Lung (tissue), 16 donors: ENCODE measurements around the gene COX7A2L. TPM values are rescaled to one million over a fixed set of nuclear protein-coding genes. Genes with fewer than 3 reads are reported as not detected.

ENCODE experiments used
- ATAC-seq: fragments of 200-7000 bp; cut with Tn5 transposase; one replicate; pipeline ENCODE4 v1.9.1; 2020; ENCODE audit warnings: moderate number of reproducible peaks; ENCODE audit not compliant: insufficient read depth, low FRiP score
- DNase-seq, 3 donors: peaks; one replicate each; pipeline ENCODE4 v3.0.0-alpha.2; 2013 to 2017
- H3K27ac ChIP-seq, 2 donors: one replicate each; pipeline ENCODE4 v1.5.1; 2013; ENCODE audit warnings: mild to moderate bottlenecking in 2 of 2, moderate library complexity in 2 of 2, control low read depth in 1 of 2, inconsistent platforms in 1 of 2, low read depth in 1 of 2, low read length in 1 of 2
- H3K27me3 ChIP-seq, 3 donors: one replicate each; pipeline ENCODE4 v1.5.1; 2013; ENCODE audit warnings: low read length in 2 of 3; ENCODE audit not compliant: control insufficient read depth in 3 of 3, insufficient read depth in 3 of 3
- H3K36me3 ChIP-seq, 4 donors: one replicate each; pipeline ENCODE4 v1.5.1; 2013; ENCODE audit warnings: low read length in 4 of 4, mild to moderate bottlenecking in 1 of 4, moderate library complexity in 1 of 4; ENCODE audit not compliant: control insufficient read depth in 4 of 4, insufficient read depth in 4 of 4
- H3K4me1 ChIP-seq, 5 donors: one replicate each; pipeline ENCODE4 v1.5.1; 2013; ENCODE audit warnings: low read length in 5 of 5, mild to moderate bottlenecking in 2 of 5, moderate library complexity in 1 of 5; ENCODE audit not compliant: control insufficient read depth in 5 of 5, insufficient read depth in 5 of 5
- H3K4me3 ChIP-seq: one replicate; pipeline ENCODE4 v1.5.1; 2013; ENCODE audit warnings: mild to moderate bottlenecking, control low read depth, moderate library complexity
- H3K9ac ChIP-seq, 2 donors: one replicate each; pipeline ENCODE4 v1.5.1; 2013; ENCODE audit warnings: low read length in 2 of 2, control low read depth in 1 of 2; ENCODE audit not compliant: insufficient read depth in 1 of 2
- H3K9me3 ChIP-seq, 4 donors: one replicate each; pipeline ENCODE4 v1.5.1; 2013; ENCODE audit warnings: low read length in 3 of 4, mild to moderate bottlenecking in 1 of 4, moderate library complexity in 1 of 4; ENCODE audit not compliant: control insufficient read depth in 4 of 4, insufficient read depth in 3 of 4
- CTCF ChIP-seq: IDR thresholded peaks from 2 replicates; pipeline ENCODE4 v1.5.1; 2012; ENCODE audit warnings: mild to moderate bottlenecking; ENCODE audit errors: control extremely low read depth, extremely low read depth
- WGBS, 2 donors: extraction: QIAGEN DNeasy Blood & Tissue Kit; methylation state at CpG; one replicate each; pipeline ENCODE4 v1.1.7; 2013; 5-methylcytosine and 5-hydroxymethylcytosine counted together
- long read RNA-seq, 5 donors: transcript quantifications; one replicate each; lab custom pipeline, GENCODE V29; 2026
- polyA plus RNA-seq, 2 donors: library from polyadenylated mRNA; stranded (reverse); fragments of 200-250 nt; gene quantifications; one replicate each; pipeline ENCODE4 v1.2.1, GENCODE V29; 2013
- total RNA-seq, 2 donors: library from RNA; depleted of rRNA in 1 of 2; stranded (reverse); fragments of >200 nt in 1 of 2; gene quantifications; one replicate each; pipeline ENCODE4 v1.2.1, GENCODE V29; 2014 to 2021
- donor health status: control.
- donor health status: control.
- donor health status: Bipolar disorder and iron deficiency.
- donor health status: healthy.
- donor health status: DM: yes; HTN: yes; CAD: no.

The COX7A2L gene
- 100 to 1,000 TPM in 1 of 2 donors, 10 to 100 TPM in 1; 80.4 to 113 TPM for total RNA-seq
- polyA plus RNA-seq: 100 to 1,000 TPM in 1 of 2 donors, 10 to 100 TPM in 1; 97.6 to 109 TPM
- long read RNA-seq, donor 1, transcript COX7A2L-201 (3 exons, 1,112 nt): major isoform, 100 of 137 reads
- long read RNA-seq, donor 1, partial matches to known transcripts: 29 of 137 reads
- long read RNA-seq, donor 1, other reads (novel, unspliced or antisense): 8 of 137 reads
- long read RNA-seq, donor 2, transcript COX7A2L-201 (3 exons, 1,112 nt): major isoform, 47 of 59 reads
- long read RNA-seq, donor 2, partial matches to known transcripts: 11 of 59 reads
- long read RNA-seq, donor 2, other reads (novel, unspliced or antisense): 0 of 59 reads
- long read RNA-seq, donor 3, transcript COX7A2L-201 (3 exons, 1,112 nt): major isoform, 57 of 74 reads
- long read RNA-seq, donor 3, partial matches to known transcripts: 10 of 74 reads
- long read RNA-seq, donor 3, other reads (novel, unspliced or antisense): 6 of 74 reads
- long read RNA-seq, donor 4, transcript COX7A2L-201 (3 exons, 1,112 nt): major isoform, 57 of 84 reads
- long read RNA-seq, donor 4, partial matches to known transcripts: 20 of 84 reads
- long read RNA-seq, donor 4, other reads (novel, unspliced or antisense): 5 of 84 reads
- long read RNA-seq, donor 5, transcript COX7A2L-201 (3 exons, 1,112 nt): major isoform, 119 of 164 reads
- long read RNA-seq, donor 5, partial matches to known transcripts: 29 of 164 reads
- long read RNA-seq, donor 5, other reads (novel, unspliced or antisense): 14 of 164 reads

GRCh38 chr2:42360890-42361727, at the start of gene COX7A2L:
COX7A2L (minus strand) TSS chr2:42361217; CDS start chr2:42361161, 56 bp downstream.
- DNase-seq (peak; percentile 99), ATAC-seq (peak; percentile 99)
- Histone ChIP-seq H3K4me1 (peaks cover 2 to 21% (median 17%) of the 10 kb centered on the region in 5 donors), H3K9ac (peak within 1 kb of the TSS; percentile 93 to 97), H3K9me3 (no peaks in the 10 kb centered on the region), H3K27ac (peak within 1 kb of the TSS; percentile 86 to 96), H3K4me3 (peak within 1 kb of the TSS; percentile 84), H3K36me3 (peaks cover 0 to 3% (median 0%) of the 10 kb centered on the region in 4 donors), H3K27me3 (no peaks in the 10 kb centered on the region)
- peak; percentile 22 for TF ChIP-seq CTCF
- 0% methylated on average over 61 of the region's 61 CpGs for WGBS, 2 donors

- Histone ChIP-seq H3K27ac (no peak overlapping the region), H3K4me3 (no peak overlapping the region), H3K9ac (no peak overlapping the region), H3K4me1 (peaks cover 0 to 2% (median 0%) of the 10 kb centered on the region in 5 donors), H3K27me3 (no peaks in the 10 kb centered on the region), H3K36me3 (no peaks in the 10 kb centered on the region), H3K9me3 (peaks cover 0 to 8% (median 0%) of the 10 kb centered on the region in 4 donors)
- ATAC-seq (no peak), DNase-seq (no peak)
- WGBS, 2 donors: 93 to 95% methylated on average over 8 of the region's 8 CpGs
- no peak for TF ChIP-seq CTCF
Measured at GRCh38 chr2:42408009-42408408, 47.0 kb upstream of the COX7A2L start.

GRCh38 chr2:42407476-42407875, 46.5 kb upstream of the COX7A2L start:
- Histone ChIP-seq H3K9ac (no peak overlapping the region), H3K4me3 (no peak overlapping the region), H3K4me1 (peaks cover 0 to 2% (median 0%) of the 10 kb centered on the region in 5 donors), H3K27ac (no peak overlapping the region), H3K36me3 (no peaks in the 10 kb centered on the region), H3K27me3 (no peaks in the 10 kb centered on the region), H3K9me3 (peaks cover 0 to 8% (median 0%) of the 10 kb centered on the region in 4 donors)
- DNase-seq (no peak), ATAC-seq (no peak)
- TF ChIP-seq CTCF: no peak
- 88 to 92% methylated on average over 6 of the region's 6 CpGs for WGBS, 2 donors
